Measurements from ENCODE around the gene ST6GALNAC3.

ST6GALNAC3 gene

GRCh38 chr1:76625886-76626678 lies 551.5 kb downstream of the ST6GALNAC3 start:
- H3K9me3 ChIP-seq (replicated peaks; ENCODE audit: insufficient read depth, low read length): no peaks in the 10 kb centered on the region
- H3K27ac ChIP-seq (ENCODE audit: low read length): no peak overlapping the region
- no peak overlapping the region for H3K4me3 ChIP-seq (ENCODE audit: low read length)
- DNase-seq: no peak
- H3K79me2 ChIP-seq (ENCODE audit: low read length): no peaks in the 10 kb centered on the region
- H2AFZ ChIP-seq (ENCODE audit: low read length): no peak overlapping the region
- no peaks in the 10 kb centered on the region for H3K36me3 ChIP-seq (replicated peaks; ENCODE audit: insufficient read depth, low read length)
- no peaks in the 10 kb centered on the region for H3K27me3 ChIP-seq (replicated peaks; ENCODE audit: insufficient read depth, low read length)
- H4K20me1 ChIP-seq (ENCODE audit: insufficient read depth, low read length): no peaks in the 10 kb centered on the region
- TF ChIP-seq EZH2phosphoT487 (IDR thresholded peaks at IDR 0.05; ENCODE audit: low read length) (no peak), CTCF (IDR thresholded peaks at IDR 0.05; ENCODE audit: low read length) (no peak), EZH2 (optimal IDR thresholded peaks at IDR 0.05; ENCODE audit: low read depth, low read length) (no peak)
- H3K9me2 ChIP-seq (replicated peaks; ENCODE audit: insufficient read depth, low read length): no peaks in the 10 kb centered on the region
- no peaks in the 10 kb centered on the region for H3K4me1 ChIP-seq (ENCODE audit: low read length)
- no peak overlapping the region for H3K4me2 ChIP-seq (ENCODE audit: low read depth, low read length)
- no peak overlapping the region for H3K9ac ChIP-seq (ENCODE audit: low read length)
- no peaks in the 10 kb centered on the region for H3F3A ChIP-seq (ENCODE audit: insufficient read depth, low read length)

- Histone ChIP-seq H3F3A (ENCODE audit: insufficient read depth, low read length) (no peaks in the 10 kb centered on the region), H3K27me3 (replicated peaks; ENCODE audit: insufficient read depth, low read length) (no peaks in the 10 kb centered on the region), H3K9me3 (replicated peaks; ENCODE audit: insufficient read depth, low read length) (no peaks in the 10 kb centered on the region), H4K20me1 (ENCODE audit: insufficient read depth, low read length) (no peaks in the 10 kb centered on the region), H3K79me2 (ENCODE audit: low read length) (no peaks in the 10 kb centered on the region), H3K9me2 (replicated peaks; ENCODE audit: insufficient read depth, low read length) (no peaks in the 10 kb centered on the region), H3K36me3 (replicated peaks; ENCODE audit: insufficient read depth, low read length) (no peaks in the 10 kb centered on the region), H3K9ac (ENCODE audit: low read length) (no peak overlapping the region), H3K4me1 (ENCODE audit: low read length) (no peaks in the 10 kb centered on the region), H3K27ac (ENCODE audit: low read length) (no peak overlapping the region), H3K4me2 (ENCODE audit: low read depth, low read length) (no peak overlapping the region), H2AFZ (ENCODE audit: low read length) (no peak overlapping the region), H3K4me3 (ENCODE audit: low read length) (no peak overlapping the region)
- no peak for TF ChIP-seq CTCF (IDR thresholded peaks at IDR 0.05; ENCODE audit: low read length)
- TF ChIP-seq EZH2phosphoT487 (IDR thresholded peaks at IDR 0.05; ENCODE audit: low read length): no peak
- no peak for TF ChIP-seq EZH2 (optimal IDR thresholded peaks at IDR 0.05; ENCODE audit: low read depth, low read length)
- no peak for DNase-seq
Measured at GRCh38 chr1:76627498-76627897, 553.0 kb downstream of the ST6GALNAC3 start.

GRCh38 chr1:76627901-76628300 lies 553.4 kb downstream of the ST6GALNAC3 start:
- H3K9me2 ChIP-seq (replicated peaks; ENCODE audit: insufficient read depth, low read length): no peaks in the 10 kb centered on the region
- no peak overlapping the region for H3K4me2 ChIP-seq (ENCODE audit: low read depth, low read length)
- no peak overlapping the region for H2AFZ ChIP-seq (ENCODE audit: low read length)
- no peaks in the 10 kb centered on the region for H3K79me2 ChIP-seq (ENCODE audit: low read length)
- no peaks in the 10 kb centered on the region for H4K20me1 ChIP-seq (ENCODE audit: insufficient read depth, low read length)
- no peaks in the 10 kb centered on the region for H3F3A ChIP-seq (ENCODE audit: insufficient read depth, low read length)
- no peaks in the 10 kb centered on the region for H3K9me3 ChIP-seq (replicated peaks; ENCODE audit: insufficient read depth, low read length)
- H3K36me3 ChIP-seq (replicated peaks; ENCODE audit: insufficient read depth, low read length): no peaks in the 10 kb centered on the region
- H3K4me1 ChIP-seq (ENCODE audit: low read length): no peaks in the 10 kb centered on the region
- H3K4me3 ChIP-seq (ENCODE audit: low read length): no peak overlapping the region
- TF ChIP-seq EZH2 (optimal IDR thresholded peaks at IDR 0.05; ENCODE audit: low read depth, low read length) (no peak), CTCF (IDR thresholded peaks at IDR 0.05; ENCODE audit: low read length) (no peak), EZH2phosphoT487 (IDR thresholded peaks at IDR 0.05; ENCODE audit: low read length) (no peak)
- H3K27ac ChIP-seq (ENCODE audit: low read length): no peak overlapping the region
- no peak for DNase-seq
- no peaks in the 10 kb centered on the region for H3K27me3 ChIP-seq (replicated peaks; ENCODE audit: insufficient read depth, low read length)
- H3K9ac ChIP-seq (ENCODE audit: low read length): no peak overlapping the region

Measured in MM.1S (cell line).